SH-SY5Y (cell line): ENCODE measurements around the gene ZNF366.

Experiments
- GATA2 ChIP-seq: IDR thresholded peaks from 2 replicates; pipeline ENCODE4 v1.6.1; 2011; ENCODE audit warnings: mild to moderate bottlenecking, low read depth, low read length
- GATA3 ChIP-seq: IDR thresholded peaks from 2 replicates; pipeline ENCODE4 v1.6.1; 2011; ENCODE audit warnings: low read depth, mild to moderate bottlenecking, low read length, moderate library complexity

Gene ZNF366, protein sequence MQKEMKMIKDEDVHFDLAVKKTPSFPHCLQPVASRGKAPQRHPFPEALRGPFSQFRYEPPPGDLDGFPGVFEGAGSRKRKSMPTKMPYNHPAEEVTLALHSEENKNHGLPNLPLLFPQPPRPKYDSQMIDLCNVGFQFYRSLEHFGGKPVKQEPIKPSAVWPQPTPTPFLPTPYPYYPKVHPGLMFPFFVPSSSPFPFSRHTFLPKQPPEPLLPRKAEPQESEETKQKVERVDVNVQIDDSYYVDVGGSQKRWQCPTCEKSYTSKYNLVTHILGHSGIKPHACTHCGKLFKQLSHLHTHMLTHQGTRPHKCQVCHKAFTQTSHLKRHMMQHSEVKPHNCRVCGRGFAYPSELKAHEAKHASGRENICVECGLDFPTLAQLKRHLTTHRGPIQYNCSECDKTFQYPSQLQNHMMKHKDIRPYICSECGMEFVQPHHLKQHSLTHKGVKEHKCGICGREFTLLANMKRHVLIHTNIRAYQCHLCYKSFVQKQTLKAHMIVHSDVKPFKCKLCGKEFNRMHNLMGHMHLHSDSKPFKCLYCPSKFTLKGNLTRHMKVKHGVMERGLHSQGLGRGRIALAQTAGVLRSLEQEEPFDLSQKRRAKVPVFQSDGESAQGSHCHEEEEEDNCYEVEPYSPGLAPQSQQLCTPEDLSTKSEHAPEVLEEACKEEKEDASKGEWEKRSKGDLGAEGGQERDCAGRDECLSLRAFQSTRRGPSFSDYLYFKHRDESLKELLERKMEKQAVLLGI

GRCh38 chr5:72507231-72507906 is at the start of gene ZNF366:
TSS of gene ZNF366 (minus strand) at chr5:72507410. CDS start at chr5:72461496, 45,914 bp downstream.
- TF ChIP-seq GATA3 (no peak), GATA2 (no peak)

- TF ChIP-seq GATA3 (no peak), GATA2 (no peak)
These were observed 49.3 kb upstream of the ZNF366 start for GRCh38 chr5:72556351-72557166.

DNA sequence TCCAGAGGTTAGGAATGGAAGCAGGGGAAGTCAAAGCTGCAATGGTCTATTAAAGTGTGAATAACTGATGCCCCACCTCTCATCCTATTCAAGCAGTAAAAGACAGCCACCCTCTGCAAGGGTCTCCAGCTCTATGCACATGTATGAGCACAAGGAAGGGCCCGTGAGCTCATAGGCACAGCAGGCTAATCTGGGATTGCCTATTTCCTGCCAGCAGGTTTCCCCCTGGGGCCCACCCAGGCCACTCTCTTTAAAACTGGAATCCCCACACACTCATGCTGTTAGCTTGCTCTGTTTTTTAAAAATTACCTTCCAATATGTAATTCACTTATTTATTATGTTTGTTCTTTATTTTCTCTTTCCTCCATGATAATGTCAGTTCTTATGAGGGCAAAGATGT is 48.7 kb upstream of the ZNF366 start:
- TF ChIP-seq GATA3 (no peak), GATA2 (no peak)

GRCh38 chr5:72554897-72555296 is 47.7 kb upstream of the ZNF366 start:
- TF ChIP-seq GATA3 (no peak), GATA2 (no peak)

- TF ChIP-seq GATA3 (no peak), GATA2 (no peak)
These were observed 44.9 kb upstream of the ZNF366 start for GRCh38 chr5:72552041-72552557.

- TF ChIP-seq GATA3 (no peak), GATA2 (no peak)
These were observed 43.4 kb upstream of the ZNF366 start for GRCh38 chr5:72550595-72550994.

- TF ChIP-seq GATA3, result no peak
- TF ChIP-seq GATA2, result no peak
These were observed 36.6 kb upstream of the ZNF366 start for GRCh38 chr5:72543811-72544210.

DNA sequence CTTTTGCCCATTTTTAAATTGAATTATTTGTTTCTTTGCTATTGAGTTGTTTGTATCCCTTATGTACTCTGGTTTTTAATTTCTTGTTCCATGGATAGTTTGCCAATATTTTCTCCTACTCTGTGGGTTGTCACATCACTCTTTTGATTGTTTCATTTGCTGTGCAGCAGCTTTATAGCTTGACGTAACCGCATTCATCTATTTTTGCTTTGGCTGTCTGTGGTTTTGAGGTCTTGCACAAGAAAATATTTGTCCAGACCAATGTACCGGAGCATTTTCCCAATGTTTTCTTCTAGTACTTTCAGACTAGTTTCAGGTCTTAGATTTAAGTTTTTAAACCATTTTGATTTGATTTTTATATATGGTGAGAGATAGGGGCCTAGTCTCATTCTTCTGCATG is 36.2 kb upstream of the ZNF366 start:
- TF ChIP-seq GATA2, result no peak
- no peak for TF ChIP-seq GATA3

DNA sequence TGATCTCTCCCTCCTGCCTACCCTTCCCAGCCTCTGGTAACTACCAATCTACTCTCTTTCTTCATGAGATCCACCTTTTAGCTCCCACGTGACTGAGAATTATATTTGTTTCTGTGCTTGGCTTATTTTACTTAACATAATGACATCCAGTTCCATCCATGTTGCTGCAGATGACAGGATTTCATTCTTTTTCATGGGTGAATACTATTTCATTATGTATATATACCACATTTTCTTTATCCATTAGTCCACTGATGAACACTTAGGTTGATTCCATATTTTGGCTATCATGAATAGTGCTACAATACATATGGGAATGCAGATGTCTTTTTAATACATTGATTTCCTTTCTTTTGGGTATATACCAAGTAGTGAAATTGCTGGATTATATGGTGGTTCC is 35.5 kb upstream of the ZNF366 start:
- TF ChIP-seq GATA2 (no peak), GATA3 (no peak)

DNA sequence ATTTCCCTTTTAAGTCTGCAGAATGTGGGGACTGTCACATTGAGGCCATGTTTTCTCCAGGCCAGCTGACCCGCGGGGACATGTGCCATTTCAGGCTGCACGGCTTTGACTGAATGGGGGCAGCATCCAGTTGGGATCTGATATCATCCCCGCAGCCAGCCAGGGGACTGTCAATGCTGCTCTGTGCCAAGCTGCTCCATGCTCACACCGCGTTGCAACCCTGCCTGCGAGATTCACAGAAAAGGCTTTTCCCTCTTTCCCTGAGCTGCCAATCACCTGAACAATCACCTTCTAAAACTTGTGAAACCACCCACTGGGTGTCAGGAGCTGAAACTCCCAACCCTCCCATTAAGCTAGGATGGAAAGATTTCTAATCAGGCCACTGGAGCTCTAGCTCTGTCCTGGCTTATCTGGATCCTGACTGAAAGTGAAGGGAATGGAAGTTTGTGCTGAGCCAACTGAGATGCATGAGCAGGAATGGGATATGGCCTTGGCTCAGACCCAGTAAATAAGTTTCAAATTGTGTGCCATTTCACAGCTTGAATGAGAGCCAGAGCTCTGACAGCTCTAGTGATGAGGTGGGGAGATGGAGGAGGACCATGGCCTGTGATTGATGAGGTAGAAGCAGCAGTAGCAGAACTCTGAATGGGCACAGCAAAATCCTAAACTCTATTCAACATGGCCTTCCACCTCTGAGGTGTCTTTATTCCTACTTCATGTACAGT is 34.5 kb upstream of the ZNF366 start:
- no peak for TF ChIP-seq GATA3
- no peak for TF ChIP-seq GATA2

DNA sequence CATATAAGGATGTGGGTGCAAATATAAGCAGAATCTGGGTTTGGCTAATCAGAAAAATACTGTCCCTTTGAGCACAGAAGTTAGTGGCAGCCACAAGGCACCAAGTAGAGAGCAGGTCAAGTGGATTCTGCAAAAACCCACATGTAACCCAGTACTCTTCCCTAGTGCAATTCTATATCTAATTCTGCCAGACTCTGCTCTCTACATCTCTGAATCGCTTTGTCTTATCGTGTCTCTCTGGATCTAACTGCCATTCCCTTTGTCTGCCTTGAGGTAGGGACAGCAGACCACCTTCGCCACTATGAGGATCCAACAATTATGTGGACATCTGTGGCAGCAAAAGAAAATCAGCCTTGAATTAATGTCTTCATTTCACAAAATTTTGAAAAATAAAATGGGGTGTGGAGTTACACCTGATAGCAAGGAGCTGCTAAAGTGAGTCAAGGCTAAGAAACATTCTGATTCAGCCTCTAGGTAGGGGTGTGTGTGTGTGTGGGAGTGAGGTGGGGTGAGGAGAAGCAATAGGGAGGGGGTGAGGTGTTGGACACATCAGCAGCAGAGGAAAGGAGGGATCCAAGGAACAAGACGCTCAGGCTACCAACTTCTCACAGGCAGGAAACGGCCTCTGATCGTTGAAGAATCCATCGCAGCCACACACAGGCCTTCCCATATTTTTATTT is 33.7 kb upstream of the ZNF366 start:
- no peak for TF ChIP-seq GATA3
- TF ChIP-seq GATA2, result no peak

DNA sequence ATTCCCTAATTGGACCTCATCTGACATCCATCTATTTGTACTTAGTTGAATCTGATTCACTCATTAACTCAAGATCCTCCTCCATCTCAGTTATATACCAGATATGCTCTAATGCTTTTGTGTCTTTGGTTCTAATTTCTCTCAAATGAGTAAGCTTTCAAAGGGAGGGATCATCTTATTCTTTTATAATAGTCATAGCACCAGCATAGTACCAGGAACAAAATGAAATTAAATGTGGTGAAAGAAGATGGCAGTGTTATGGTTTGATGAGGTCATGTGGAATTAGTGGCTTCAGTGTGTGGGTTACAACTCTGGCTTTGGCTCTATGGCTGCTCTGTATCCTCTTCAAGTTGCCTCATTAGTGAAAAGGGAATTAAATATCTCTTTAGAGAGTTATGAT is 32.5 kb upstream of the ZNF366 start:
- TF ChIP-seq GATA2, result no peak
- TF ChIP-seq GATA3, result no peak
